Left kidney (tissue), 2 donors: ENCODE measurements around the gene IFT57. TPM values are rescaled to one million over a fixed set of nuclear protein-coding genes. Genes with fewer than 3 reads are reported as not detected.

Source experiments
- DNase-seq: peaks from one replicate; pipeline ENCODE4 v3.0.0-alpha.2; 2013
- polyA plus RNA-seq: library from polyadenylated mRNA; unstranded; fragments of 120-200 nt; gene quantifications from one replicate; pipeline ENCODE4 v1.2.1, GENCODE V29; 2013; ENCODE audit not compliant: insufficient read length

Gene IFT57
- polyA plus RNA-seq, 1 donor: 93.3 TPM

DNA sequence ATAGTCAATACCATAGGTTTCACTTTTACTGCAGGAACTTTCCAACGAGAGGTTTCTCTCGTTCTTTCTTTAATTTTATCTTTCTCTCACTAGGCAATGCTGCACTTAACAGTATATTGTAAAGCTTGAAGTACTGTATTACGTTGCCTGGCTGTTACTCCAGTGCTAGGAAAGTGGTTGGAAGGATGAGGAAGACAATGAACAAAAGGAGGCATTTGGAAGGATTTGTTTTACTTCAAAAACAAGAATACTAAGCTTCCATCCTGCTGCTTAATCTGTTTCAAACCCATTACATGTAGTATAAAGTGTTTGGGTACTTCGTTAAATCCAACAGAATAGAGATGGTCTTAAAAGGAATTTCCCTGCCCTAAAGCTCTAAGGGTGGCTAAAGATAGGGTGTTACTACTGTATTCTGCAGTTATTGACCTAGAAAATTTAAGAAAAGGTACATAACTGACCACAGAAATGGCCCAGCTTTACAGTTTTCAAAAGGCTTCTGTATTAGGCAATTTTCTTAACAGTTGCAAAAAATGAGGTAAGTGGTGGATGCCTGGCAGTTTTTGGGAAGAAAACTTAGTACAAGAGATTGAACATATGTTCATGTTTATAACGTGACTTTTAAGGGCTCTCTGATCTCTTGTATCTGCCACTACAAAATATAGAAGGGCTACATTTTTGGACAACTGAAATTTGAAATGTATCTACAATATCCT lies 785 bp upstream of the IFT57 start:
- no peak for DNase-seq

DNA sequence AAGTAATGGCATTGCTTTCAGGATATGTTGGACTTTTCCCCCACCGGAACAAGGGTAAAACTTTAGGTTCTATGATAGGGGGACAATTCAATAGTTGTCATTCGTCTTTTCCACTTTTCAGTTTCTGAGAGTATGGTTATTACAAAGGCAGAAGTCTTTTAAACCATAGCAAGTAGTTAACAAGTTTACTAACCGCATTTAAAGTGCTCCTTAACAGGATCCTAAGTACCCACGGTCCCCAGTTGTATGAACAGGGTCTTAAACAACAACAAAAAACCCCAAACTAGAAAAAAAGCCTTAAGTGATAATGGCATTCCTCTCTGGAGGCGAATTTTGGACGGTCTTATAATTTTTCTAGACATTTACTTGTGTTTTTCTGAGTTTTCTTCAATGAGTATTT lies 831 bp downstream of the IFT57 start:
- peak; percentile 15 for DNase-seq

DNA sequence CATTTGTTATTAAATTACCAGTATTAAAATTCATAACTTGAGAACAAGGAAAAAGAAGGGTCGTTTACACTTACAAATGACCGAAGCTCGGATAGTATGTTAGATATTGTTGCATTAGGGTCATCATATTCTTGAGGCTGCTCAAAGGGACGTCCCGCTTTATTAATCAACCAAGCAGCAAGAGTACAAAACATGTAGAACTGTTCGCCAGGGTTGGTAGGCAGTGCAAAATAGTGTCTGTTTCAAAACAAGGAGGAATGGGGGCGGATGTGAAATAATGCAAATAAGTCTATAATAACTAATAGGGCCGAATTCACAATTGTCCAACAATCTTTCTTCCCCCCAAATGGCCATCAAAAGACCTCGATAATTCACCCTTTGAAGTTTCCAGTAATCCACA lies 2.9 kb downstream of the IFT57 start:
- DNase-seq: no peak

DNA sequence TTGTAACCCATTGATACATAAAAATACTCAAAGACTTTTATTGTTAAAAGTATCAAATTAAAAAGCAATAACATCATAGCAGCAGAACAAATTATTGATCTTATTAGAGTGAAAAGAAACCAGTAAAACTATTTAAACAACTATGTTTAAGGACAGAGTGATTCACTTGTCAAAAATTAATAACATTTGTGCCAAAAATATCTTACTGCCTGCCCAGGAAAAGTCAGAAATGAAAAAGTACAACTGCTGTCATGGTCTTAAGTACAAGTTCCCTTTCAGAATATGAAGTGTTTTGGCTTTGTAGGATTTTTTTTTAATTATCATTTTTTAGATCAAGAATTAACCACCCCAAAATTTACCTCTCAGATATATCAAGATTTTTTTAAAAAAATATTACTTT lies 3.4 kb downstream of the IFT57 start:
- no peak for DNase-seq

DNA sequence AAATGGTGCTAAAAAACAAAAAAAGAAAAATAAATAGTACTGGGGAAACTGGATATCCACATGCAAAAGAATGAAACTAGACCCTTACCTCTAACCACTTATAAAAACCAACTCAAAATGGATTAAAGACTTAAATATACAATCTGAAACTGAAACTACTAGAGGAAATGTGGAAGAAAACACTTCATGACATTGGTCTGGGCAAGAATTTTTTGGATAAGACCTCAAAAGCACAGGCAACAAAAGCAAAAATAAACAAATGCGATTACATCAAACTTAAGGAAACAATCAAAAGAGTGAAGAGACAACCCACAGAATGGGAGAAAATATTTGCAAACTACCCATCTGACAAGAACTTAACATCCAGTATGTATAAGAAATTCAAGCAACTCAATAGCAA lies 6.4 kb downstream of the IFT57 start:
- no peak for DNase-seq

DNA sequence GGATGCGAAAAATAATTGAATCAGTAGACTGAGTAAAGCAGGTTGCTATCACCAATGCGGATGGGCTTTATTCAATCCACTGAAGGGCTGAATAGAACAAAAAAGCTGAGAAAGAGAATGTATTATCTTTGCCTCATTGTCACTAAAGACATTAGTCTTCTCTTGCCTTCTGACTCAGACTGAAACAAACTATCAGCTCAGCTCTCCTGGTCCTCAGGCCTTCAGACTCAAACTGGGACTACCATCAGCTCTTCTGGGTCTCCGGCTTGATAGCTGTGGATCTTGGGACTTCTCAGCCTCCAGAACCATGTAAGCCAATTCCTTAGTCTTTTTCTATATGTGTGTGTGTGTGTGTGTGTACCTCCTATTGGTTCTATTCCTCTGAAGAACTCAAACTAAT lies 12.6 kb downstream of the IFT57 start:
- no peak for DNase-seq

DNA sequence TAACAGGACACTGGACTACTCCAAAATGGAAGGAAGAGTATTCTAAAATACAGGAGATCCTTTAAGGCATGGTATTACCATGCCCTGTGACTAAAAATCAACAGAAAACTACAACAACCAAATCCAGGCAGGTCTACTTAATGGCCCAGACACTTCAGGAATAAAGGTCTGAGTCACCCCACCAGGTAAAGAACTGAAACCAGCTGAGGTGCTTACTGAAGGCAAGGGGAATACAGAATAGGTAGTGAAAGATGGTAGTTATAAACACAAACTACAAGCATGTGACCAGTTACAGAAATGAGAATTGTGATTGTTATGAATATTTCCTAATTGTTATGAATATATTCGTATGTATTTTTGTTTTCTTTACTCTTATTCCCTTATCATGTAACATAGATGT lies 13.4 kb downstream of the IFT57 start:
- no peak for DNase-seq

DNA sequence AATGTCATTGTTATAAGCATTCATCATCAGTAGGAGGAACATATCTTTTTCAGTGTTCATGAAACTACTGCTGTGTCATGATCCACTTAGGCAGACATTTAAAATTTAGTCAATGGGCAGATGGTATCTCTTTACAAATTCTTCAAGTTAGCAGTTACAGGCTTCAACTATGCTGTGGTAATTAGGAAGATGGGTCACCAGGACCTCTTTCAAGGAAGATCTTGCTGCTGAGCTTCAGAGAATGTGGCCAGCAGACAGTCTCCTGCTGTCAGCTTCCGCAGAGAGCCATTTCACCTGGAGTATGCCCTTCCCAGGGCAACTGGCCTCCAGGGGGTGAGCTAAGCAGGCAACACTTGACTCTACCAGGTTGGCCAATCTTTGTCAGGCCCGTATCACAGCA lies 19.4 kb downstream of the IFT57 start:
- DNase-seq: no peak

DNA sequence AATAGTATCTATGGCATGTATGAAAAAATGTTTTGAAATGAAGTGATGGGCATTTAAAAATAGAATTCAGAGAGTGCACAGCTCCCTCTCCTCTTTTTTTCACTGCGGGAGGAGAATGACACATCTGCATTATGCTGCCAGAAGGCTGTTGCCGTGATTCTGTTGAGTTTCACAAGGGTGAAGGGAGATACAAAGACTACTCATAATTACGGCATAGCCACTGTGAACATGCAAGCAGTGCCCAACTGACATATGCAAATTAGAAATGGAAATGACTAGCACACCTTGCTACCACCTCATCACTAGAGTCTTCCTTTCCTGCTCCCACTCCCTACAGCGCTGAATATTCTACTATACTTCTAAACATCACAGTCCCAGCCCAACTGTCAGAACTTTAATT lies 20.1 kb downstream of the IFT57 start:
- DNase-seq: no peak

DNA sequence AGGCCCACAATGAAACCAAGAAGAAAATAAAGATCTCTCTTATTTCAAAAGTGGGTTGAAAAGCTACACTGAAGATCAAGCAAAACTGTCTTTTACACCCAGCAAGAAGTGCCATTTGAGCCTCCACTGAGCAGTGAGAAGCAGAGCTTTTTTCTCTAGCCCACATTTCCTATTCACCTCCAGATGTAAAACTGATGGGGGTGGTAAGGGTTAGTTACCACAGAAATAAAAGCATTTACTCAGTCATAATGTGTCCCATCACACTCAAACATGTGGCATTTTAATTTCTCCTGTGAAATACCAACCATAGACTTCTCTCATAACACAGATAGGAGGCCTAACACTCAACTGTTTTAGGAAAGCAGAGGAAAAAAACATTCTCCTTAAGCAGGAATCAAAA lies 21.0 kb downstream of the IFT57 start:
- no peak for DNase-seq

DNA sequence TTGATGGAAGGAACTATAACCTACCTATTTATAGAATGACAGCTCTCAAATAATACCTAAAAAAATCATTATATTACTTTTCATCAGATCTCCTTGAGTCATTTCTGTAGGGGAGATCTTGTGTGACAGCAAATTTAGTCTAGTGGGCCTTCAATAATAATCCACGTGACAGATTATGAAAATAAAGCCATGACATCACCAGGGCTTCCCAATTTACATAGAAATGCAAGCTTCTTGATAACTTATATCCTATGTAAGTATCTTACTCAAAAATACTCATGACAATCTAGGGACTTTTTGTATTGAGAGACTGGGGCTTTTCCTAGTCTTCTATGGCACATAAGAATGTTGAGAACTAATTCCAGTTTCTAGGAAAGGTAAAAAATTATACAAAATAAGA lies 21.6 kb downstream of the IFT57 start:
- DNase-seq: no peak

DNA sequence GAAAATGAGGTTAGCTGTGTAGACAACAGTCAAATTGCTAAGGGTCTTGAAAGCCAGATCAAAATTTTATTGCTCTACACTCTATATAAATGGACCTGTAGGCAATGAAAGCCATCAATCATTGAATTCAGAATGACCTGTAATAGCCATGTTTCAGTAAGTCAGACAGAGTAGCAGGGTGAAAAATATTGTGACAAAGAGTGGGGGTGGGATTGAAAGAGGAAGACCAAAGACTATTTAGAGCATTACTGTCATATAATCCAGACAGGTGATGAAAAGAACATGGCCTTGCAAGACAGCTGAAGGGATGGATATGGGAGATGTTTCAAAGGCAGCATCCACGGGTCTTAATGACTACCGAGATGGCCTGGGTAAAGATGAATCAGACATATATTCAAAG lies 22.2 kb downstream of the IFT57 start:
- DNase-seq: no peak

DNA sequence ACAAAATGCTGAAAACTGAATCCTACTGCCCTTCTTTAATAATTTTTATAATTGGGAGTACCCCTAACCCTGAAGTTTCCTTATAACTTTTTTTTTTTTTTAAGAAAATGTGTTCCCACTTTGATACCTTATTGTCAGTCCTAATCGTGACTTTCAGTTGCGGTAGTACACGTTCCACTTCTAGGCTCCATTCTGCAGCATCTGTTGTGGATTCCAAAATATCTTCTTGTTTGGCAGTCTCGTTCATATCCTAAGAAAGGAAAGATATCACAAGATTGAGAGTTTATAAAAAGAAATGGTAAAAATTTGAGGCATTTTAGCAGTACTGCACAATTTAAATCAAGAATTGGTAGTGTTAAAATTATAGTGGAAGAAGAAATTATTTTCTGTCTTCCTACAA lies 30.8 kb downstream of the IFT57 start:
- no peak for DNase-seq

DNA sequence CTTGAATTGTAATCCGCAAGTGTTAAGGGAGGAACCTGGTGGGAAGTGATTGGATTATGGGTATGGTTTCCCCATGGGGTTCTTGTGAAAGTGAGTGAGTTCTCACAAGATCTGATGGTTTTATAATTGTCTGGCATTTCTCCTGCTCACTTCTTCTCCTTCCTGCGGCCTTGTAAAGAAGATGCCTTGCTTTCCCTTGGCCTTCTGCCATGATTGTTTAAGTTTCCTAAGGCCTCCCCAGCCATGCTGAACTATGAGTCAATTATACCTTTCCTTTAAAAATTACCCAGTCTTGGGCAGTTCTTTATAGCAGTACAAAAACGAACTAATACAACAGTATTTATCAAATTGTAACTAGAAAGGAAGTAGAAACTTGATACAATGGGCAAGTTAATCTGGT lies 31.9 kb downstream of the IFT57 start:
- no peak for DNase-seq

DNA sequence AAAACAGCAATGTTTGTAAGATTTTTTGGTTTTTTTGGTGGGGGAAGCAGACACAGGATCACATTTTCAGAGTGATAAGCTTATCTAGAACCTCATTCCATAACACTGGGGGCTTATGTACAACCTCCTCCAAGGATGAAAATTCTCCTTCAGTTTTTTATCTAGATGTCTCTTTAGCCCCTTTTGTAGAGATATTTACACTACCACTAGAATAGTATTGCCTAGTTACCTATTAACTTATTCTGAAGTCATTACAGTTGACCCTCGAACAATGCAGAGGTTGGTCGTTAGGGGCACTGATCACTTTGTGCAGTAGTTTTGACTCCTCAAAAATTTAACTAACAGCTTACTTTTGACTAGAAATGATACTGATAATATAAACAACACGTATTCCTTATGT lies 32.8 kb downstream of the IFT57 start:
- no peak for DNase-seq

DNA sequence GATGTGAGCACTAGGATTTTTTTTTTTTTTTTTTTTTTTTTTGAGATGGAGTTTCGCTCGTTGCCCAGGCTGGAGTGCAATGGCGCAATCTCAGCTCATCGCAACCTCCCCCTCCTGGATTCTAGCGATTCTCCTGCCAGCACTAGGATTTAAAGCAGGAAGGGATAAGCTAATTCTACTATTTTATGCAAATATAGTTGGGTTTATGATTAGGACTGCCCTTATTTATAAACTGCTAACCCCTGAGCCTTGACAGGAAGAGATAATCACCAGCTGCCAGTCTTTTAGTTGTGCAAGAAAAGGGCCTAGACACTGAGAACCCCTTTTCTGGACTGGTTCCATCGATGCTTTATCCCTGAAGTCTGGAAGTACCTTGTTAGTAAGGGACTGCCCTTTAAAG lies 36.7 kb downstream of the IFT57 start:
- no peak for DNase-seq

DNA sequence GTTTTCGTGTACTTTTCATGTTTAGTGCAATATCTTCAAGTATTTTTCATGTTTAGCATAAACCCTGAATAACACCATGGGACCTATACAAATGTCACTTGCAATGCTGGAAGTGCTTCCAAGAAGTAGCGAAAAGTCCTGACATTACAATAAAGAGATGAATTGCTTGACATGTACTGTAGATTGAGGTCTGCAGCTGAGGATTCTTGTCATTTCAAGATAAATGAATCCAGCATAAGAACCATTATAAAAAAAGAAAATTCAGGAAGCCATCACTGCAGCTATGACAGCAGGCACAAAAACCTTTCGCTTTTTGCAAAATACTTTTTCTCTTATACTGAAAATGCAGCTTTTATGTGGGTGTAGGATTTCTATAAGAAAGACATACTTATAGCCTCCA lies 37.4 kb downstream of the IFT57 start:
- DNase-seq: no peak

DNA sequence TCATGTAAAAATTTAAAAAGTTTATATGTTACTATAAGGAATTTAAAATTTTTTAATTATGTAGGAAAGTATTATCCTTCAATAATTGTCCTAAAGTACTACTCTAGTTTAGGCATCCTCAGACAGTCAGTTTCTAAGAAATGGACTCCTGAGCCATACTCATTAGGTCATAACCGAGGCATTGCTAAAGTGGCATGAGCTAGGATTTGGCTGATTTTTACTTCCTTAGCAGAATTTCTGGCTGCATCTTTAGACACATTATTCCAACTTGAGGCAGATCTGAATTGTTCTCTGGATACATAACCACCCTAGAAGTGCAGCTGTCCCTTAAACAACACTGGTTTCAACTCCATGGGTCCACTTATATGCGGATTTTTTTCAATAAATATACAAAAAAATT lies 38.3 kb downstream of the IFT57 start:
- DNase-seq: no peak

DNA sequence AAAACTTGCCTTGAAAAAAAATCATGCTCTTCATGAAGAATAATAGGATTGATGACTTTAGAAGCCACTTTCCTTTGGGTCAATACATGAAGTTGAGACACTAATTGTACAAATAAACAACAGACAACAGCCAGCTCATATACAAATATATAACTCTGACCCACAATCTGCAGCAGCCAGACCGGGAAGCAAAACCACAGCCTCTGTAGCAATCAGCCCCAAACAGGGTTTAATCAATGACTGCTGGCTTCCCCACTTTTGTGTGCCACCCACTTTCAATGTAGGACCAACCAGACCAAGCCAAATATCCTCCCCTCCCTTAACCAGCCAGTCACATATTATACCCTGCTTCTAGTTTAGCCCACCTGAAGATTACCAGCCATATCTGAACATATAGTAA lies 39.0 kb downstream of the IFT57 start:
- DNase-seq: no peak

DNA sequence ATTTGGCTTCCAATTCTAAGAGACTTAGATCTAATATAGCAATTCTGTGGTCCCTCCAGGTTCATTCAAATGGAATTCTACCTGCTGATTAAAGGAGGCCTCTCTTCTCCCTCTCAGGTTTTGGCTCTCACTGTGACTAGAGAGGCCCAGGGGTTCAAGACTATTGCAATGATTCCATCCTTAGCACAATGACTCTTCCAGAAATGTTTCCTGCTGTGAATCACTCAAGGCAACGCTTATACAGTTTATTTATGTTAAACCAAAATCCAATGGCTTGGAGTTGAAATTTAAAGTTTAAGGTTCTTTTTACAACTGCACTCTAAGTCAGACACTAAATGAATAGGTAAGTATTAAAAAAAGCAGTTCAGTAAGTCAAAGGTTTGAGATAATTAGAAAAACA lies 39.9 kb downstream of the IFT57 start:
- DNase-seq: no peak

DNA sequence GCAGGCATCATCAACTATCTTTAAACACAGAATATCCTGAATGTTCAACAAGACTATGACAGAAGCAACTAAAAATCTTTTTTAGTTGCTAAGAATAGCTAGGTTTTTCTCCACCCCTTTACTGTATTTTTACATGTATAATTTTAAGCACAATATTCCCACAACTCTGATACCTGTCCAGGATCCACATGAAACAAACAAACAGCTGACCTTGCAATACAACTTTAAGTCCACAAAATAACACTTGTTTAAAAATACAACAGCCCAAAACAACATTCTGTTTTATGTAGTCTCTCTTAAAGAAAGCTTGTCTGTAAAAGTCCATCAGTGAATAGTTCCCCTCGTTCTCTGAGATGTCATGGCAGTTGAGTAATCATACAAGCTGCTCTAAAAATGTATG lies 41.1 kb downstream of the IFT57 start:
- DNase-seq: no peak

DNA sequence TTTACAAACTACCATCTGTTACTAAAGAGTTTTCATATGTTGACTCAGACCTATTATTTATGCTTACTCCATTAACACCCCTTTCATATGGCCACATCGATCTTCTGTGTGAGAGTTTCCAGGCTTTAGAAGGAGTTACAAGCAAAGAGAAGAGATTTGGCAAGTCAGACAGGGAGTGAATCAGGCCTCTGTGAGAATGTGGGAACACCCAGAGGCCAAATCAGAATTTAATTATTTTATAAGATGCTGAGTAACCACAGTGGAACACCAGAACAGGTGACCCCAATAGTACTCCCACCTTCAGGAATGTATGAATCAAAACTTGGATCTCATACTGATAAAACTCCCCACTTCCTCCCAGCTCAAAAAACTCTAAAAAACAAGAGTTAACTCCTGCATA lies 42.0 kb downstream of the IFT57 start:
- no peak for DNase-seq

DNA sequence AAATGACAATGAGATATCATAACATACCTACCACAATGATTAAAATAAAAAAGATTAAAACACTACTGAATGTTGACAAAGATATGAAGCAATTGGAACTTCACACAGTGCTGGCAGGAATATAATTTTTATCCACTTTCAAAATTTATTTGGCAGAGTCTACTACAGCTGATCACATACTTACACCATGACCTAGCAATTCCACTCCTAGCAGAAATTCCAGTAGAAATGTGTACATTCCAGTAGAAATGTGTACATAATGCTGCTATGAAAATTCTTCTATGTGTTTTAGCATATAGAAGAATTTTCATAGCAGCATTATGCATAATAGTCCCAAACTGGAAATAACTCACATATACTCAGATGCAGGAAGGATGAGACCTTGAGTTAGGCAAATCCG lies 43.5 kb downstream of the IFT57 start:
- no peak for DNase-seq

DNA sequence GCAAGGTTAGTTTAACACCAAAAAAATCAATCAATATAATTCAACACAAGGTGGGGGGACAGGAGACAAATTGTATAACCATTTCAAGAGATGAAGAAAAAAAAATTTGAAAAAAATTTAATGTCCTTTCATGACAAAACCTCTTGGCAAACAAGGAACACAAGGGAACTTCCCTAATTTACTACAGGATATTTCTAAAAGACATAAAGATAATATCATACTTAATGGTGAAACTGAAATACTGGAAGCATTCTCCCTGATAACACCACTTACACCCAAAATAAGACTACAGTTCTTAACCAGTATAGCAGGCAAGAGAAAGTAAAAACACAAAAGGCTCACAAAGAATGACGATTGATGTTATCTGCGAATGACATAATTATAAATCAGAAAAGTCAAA lies 44.7 kb downstream of the IFT57 start:
- DNase-seq: no peak

DNA sequence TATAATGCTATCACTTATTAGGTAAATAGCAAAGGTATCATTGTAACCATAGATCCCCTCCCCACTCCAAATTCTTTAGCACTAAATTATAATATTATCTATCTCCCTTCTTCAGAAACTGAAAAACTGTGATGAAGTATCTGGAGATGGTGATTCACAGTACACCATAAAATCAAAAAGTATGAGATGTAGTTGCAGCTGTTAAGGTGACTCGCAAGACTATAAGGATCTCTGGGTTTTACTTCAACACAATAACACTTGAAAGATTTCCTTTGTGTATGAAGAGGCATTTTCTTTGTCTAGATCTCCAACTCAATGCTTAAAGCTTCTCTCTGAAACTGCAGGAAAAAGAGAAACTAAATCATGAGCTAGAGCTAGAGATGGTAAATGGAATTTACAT lies 46.9 kb downstream of the IFT57 start:
- no peak for DNase-seq
